Activated T-helper 1 cell treated with Interleukin-2 at 50 U/mL for 16 hours (primary cell): ENCODE results near the gene ZNF516.

Experiments used
- DNase-seq: peaks from one replicate; pipeline ENCODE4 v3.0.0-alpha.2; 2020; ENCODE audit warnings: low read depth

ZNF516 gene

GRCh38 chr18:76455003-76455676 lies 39.9 kb downstream of the ZNF516 start:
- no peak for DNase-seq

GRCh38 chr18:76454418-76454817 lies 40.6 kb downstream of the ZNF516 start:
- DNase-seq = no peak

GRCh38 chr18:76453932-76454331 lies 41.1 kb downstream of the ZNF516 start:
- no peak for DNase-seq

GRCh38 chr18:76453057-76453561 lies 41.9 kb downstream of the ZNF516 start:
- DNase-seq = no peak

- no peak for DNase-seq
Measured at GRCh38 chr18:76452357-76452756, 42.7 kb downstream of the ZNF516 start.

GRCh38 chr18:76451396-76452331 lies 43.4 kb downstream of the ZNF516 start:
- no peak for DNase-seq

- DNase-seq = no peak
Measured at GRCh38 chr18:76450452-76451395, 44.3 kb downstream of the ZNF516 start.

- DNase-seq = no peak
Measured at GRCh38 chr18:76449111-76449453, 46.0 kb downstream of the ZNF516 start.

GRCh38 chr18:76448256-76449110 lies 46.6 kb downstream of the ZNF516 start:
- no peak for DNase-seq

- no peak for DNase-seq
Measured at GRCh38 chr18:76447258-76447890, 47.7 kb downstream of the ZNF516 start.

GRCh38 chr18:76446321-76447257 lies 48.5 kb downstream of the ZNF516 start:
- no peak for DNase-seq

- no peak for DNase-seq
Measured at GRCh38 chr18:76445741-76446232, 49.3 kb downstream of the ZNF516 start.

- no peak for DNase-seq
Measured at GRCh38 chr18:76445275-76445674, 49.8 kb downstream of the ZNF516 start.

- no peak for DNase-seq
Measured at GRCh38 chr18:76444446-76445105, 50.5 kb downstream of the ZNF516 start.

- no peak for DNase-seq
Measured at GRCh38 chr18:76443519-76444445, 51.3 kb downstream of the ZNF516 start.

GRCh38 chr18:76442413-76443171 lies 52.5 kb downstream of the ZNF516 start:
- DNase-seq = no peak
